HCT116 (cell line): ENCODE measurements around the gene TMEM203. TPM values are rescaled to one million over a fixed set of nuclear protein-coding genes. Genes with fewer than 3 reads are reported as not detected.

Experiments used
- ATAC-seq: fragments of 200-7000 bp; cut with Tn5 transposase; 2 replicates; pipeline ENCODE4 v1.9.1; 2020; ENCODE audit warnings: mild to moderate bottlenecking, moderate library complexity
- BruUV-seq: library from RNA; stranded (reverse); fragments of 400-500 nt; replicated peaks from 2 replicates; lab custom pipeline; 2021; lab: Mats Ljungman, UMichigan
- CTCF ChIA-PET: fragments of 300-600 bp; sonication (Branson Sonifier 250); formaldehyde crosslinking; loops from one replicate; lab custom pipeline; 2021; ENCODE audit warnings: antibody characterized with exemption; lab: Charles Lee
- POLR2A ChIA-PET: fragments of 300-600, 350-600 bp; sonication (Branson Sonifier 250); formaldehyde crosslinking; loops from one replicate; lab custom pipeline; 2021; ENCODE audit warnings: antibody characterized with exemption; lab: Charles Lee
- RAD21 ChIA-PET, 2 experiments: fragments of 300-600 bp; sonication (Branson Sonifier 250); formaldehyde crosslinking; loops; one replicate each; lab custom pipeline; 2023; ENCODE audit warnings: low total read pairs in 2 of 2; ENCODE audit not compliant: uncharacterized antibody in 2 of 2, unreplicated experiment in 2 of 2, low non-redundant PET in 1 of 2; lab: Charles Lee
- DNase-seq: peaks from one replicate; pipeline ENCODE4 v3.0.0-alpha.2; 2010; ENCODE audit warnings: low read depth, low spot score
- H2AFZ ChIP-seq: fragments of 200-600 bp; shearing (Covaris generic), sonication (generic); 2 replicates; pipeline ENCODE4 v1.6.1; 2017; ENCODE audit warnings: low read depth, mixed run types, mixed read lengths, antibody characterized with exemption, low read length; ENCODE audit not compliant: poor library complexity, severe bottlenecking
- H3K27ac ChIP-seq: 2 replicates; pipeline ENCODE4 v1.5.1; 2012; ENCODE audit warnings: low read depth, low read length
- H3K27me3 ChIP-seq: fragments of 200-600 bp; sonication (generic); 2 replicates; pipeline ENCODE4 v1.6.1; 2016; ENCODE audit warnings: mixed run types, low read length, mixed read lengths; ENCODE audit not compliant: insufficient read depth
- H3K36me3 ChIP-seq, 2 experiments: fragments of 200-500 bp in 1 of 2; fragments of 200-600 bp in 1 of 2; sonication (Bioruptor generic) in 1 of 2; sonication (generic) in 1 of 2; 2 replicates each; pipeline versions ENCODE4 v1.5.1 to v1.6.1; 2014 to 2016; ENCODE audit warnings: low read length in 2 of 2, inconsistent platforms in 1 of 2, mixed read lengths in 1 of 2, mixed run types in 1 of 2; ENCODE audit not compliant: insufficient read depth in 2 of 2, control insufficient read depth in 1 of 2
- H3K4me1 ChIP-seq, 2 experiments: fragments of 200-600 bp in 1 of 2; sonication (generic) in 1 of 2; 2 replicates each; pipeline versions ENCODE4 v1.5.1 to v1.6.1; 2012 to 2017; ENCODE audit warnings: low read length in 2 of 2, inconsistent platforms in 1 of 2, mild to moderate bottlenecking in 1 of 2, mixed read lengths in 1 of 2, mixed run types in 1 of 2, moderate library complexity in 1 of 2; ENCODE audit not compliant: insufficient read depth in 2 of 2, control insufficient read depth in 1 of 2
- H3K4me2 ChIP-seq: fragments of 200-600 bp; sonication (generic); 2 replicates; pipeline ENCODE4 v1.6.1; 2017; ENCODE audit warnings: mixed run types, low read length, mixed read lengths
- H3K4me3 ChIP-seq, 2 experiments: fragments of 200-600 bp in 1 of 2; sonication (generic) in 1 of 2; replicated peaks in 1 of 2; 2 replicates each; pipeline ENCODE4 v1.5.1; 2011 to 2016; ENCODE audit warnings: low read length in 2 of 2, control low read depth in 1 of 2, low read depth in 1 of 2, mild to moderate bottlenecking in 1 of 2, mixed read lengths in 1 of 2, mixed run types in 1 of 2
- H3K79me2 ChIP-seq: fragments of 200-600 bp; sonication (generic); 2 replicates; pipeline ENCODE4 v1.6.1; 2017; ENCODE audit warnings: mild to moderate bottlenecking, mixed run types, low read length, moderate library complexity, mixed read lengths; ENCODE audit not compliant: insufficient read depth
- H3K9ac ChIP-seq: fragments of 200-600 bp; sonication (generic); 2 replicates; pipeline ENCODE4 v1.6.1; 2016; ENCODE audit warnings: low read length, mixed read lengths
- H3K9me2 ChIP-seq: fragments of 200-600 bp; sonication (generic), shearing (Covaris generic); 2 replicates; pipeline ENCODE4 v1.6.1; 2017; ENCODE audit warnings: mixed run types, mild to moderate bottlenecking, moderate library complexity; ENCODE audit not compliant: insufficient read depth
- H3K9me3 ChIP-seq, 2 experiments: fragments of 200-500 bp in 1 of 2; fragments of 200-600 bp in 1 of 2; sonication (Bioruptor generic) in 1 of 2; sonication (generic) in 1 of 2; 2 replicates each; pipeline ENCODE4 v1.6.1; 2014 to 2017; ENCODE audit warnings: low read length in 2 of 2, mixed read lengths in 2 of 2, inconsistent platforms in 1 of 2, low read depth in 1 of 2, mild to moderate bottlenecking in 1 of 2, mixed run types in 1 of 2, moderate library complexity in 1 of 2; ENCODE audit not compliant: control insufficient read depth in 1 of 2, insufficient read depth in 1 of 2
- H4K20me1 ChIP-seq: fragments of 200-600 bp; sonication (generic), shearing (Covaris generic); 2 replicates; pipeline ENCODE4 v1.6.1; 2017; ENCODE audit warnings: mixed run types, mild to moderate bottlenecking, moderate library complexity; ENCODE audit not compliant: insufficient read depth
- CBX3 ChIP-seq: IDR thresholded peaks from 2 replicates; pipeline ENCODE4 v1.6.1; 2012; ENCODE audit warnings: low read depth
- CEBPB ChIP-seq: IDR thresholded peaks from 2 replicates; pipeline ENCODE4 v1.6.1; 2012; ENCODE audit warnings: low read depth
- CTCF ChIP-seq, 3 experiments: fragments of 200-600 bp in 1 of 3; sonication (generic) in 1 of 3; IDR thresholded peaks in 2 of 3; conservative IDR thresholded peaks in 1 of 3; 2 replicates each; pipeline ENCODE4 v1.5.1; 2012 to 2017; ENCODE audit warnings: low read depth in 2 of 3, low read length in 2 of 3, antibody characterized with exemption in 1 of 3, borderline replicate concordance in 1 of 3, control low read depth in 1 of 3, mild to moderate bottlenecking in 1 of 3, mixed read lengths in 1 of 3, mixed run types in 1 of 3, moderate library complexity in 1 of 3; ENCODE audit not compliant: insufficient read depth in 1 of 3
- MAX ChIP-seq: IDR thresholded peaks from 2 replicates; pipeline ENCODE4 v1.6.1; 2012
- POLR2A ChIP-seq: IDR thresholded peaks from 2 replicates; pipeline ENCODE4 v1.7.0; 2011; ENCODE audit warnings: borderline replicate concordance; ENCODE audit not compliant: insufficient read depth, insufficient read length; ENCODE audit errors: extremely low read depth
- ZFX ChIP-seq: fragments of 450-650 bp; IDR thresholded peaks from 2 replicates; pipeline ENCODE4 v1.6.1; 2017
- intact Hi-C: fragments of 100-400 bp; cut with micrococcal nuclease; formaldehyde crosslinking; loops from 2 replicates; pipeline ENCODE4 v1.10.0; 2022
- total RNA-seq: library from RNA; stranded (reverse); gene quantifications from one replicate; pipeline ENCODE4 v1.2.1, GENCODE V29; 2021; ENCODE audit not compliant: unreplicated experiment

TMEM203 gene
- total RNA-seq, 1 experiment from 2014 or later, result 45.0 TPM

DNA sequence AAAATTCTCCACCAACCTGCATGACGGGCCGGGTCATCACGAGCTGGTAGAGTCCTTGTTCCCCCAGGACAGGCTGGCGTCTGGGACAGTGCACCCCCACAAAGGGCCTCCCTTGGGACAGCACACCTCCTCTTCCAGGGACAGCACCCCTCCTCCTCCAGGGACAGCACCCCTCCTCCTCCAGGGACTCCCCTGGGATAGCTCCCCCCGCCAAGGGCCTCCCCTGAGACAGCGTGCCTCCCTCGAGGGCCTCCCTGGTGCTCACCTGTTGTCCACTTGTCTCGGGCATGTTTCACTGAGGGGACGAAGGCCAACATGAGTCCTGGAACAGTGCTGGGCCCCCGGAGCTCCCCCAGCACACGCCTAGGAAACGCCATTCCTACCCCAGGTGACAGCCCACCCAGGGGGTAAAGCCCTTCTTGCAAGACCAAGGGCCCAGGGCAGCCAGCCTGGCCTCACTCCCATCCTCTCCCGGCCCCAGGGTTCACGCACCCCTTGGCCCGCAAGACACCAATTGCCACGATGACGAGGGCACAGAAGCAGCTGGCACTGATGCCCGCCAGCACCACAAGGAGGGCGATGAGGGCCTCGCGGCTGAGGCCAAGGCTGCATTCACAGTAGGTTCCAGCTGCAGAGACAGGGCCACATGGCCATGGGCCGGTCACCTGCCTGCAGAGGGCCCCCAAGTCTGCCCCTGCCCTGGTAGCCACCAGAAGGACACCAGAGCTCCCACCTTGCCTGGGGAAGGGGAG, 34.1 kb downstream of the TMEM203 start:
- Histone ChIP-seq H2AFZ (no peak overlapping the region), H3K4me3 (no peak overlapping the region), H3K9me2 (no peaks in the 10 kb centered on the region), H3K79me2 (no peaks in the 10 kb centered on the region), H3K4me2 (no peak overlapping the region), H3K36me3 (no peaks in the 10 kb centered on the region), H3K27ac (no peak overlapping the region), H3K4me1 (peaks cover 14 to 40% of the 10 kb centered on the region in 2 experiments), H4K20me1 (no peaks in the 10 kb centered on the region), H3K27me3 (no peaks in the 10 kb centered on the region), H3K9ac (no peak overlapping the region), H3K9me3 (no peaks in the 10 kb centered on the region)
- intact Hi-C loops, result no loop called here
- ATAC-seq (no peak), DNase-seq (no peak)
- CTCF ChIA-PET, result no interaction called here
- TF ChIP-seq POLR2A (no peak), ZFX (no peak), CTCF (IDR thresholded peaks at IDR 0.05 in 2 of 3, conservative IDR thresholded peaks at IDR 0.05 in 1 of 3; ENCODE audit: borderline replicate concordance in 1 of 3, insufficient read depth in 1 of 3, low read depth in 2 of 3, low read length in 2 of 3) (no peak), CBX3 (no peak), MAX (no peak), CEBPB (no peak)
- no TSS peak for BruUV-seq
- POLR2A ChIA-PET, result no interaction called here
- RAD21 ChIA-PET, result no interaction called here
